SHP77 treated with DMSO at 0.1 percent for 48 hours (cell line): ENCODE measurements around the gene RRBP1.
"Not testable (repeated sequence)": the region's sequence is repeated elsewhere in the genome, so short reads cannot be mapped to it uniquely, and the experiment has no call there.

ENCODE experiments used
- DNase-seq: peaks from one replicate; lab custom pipeline; 2025; lab: John Stamatoyannopoulos, UW

RRBP1 gene

DNA sequence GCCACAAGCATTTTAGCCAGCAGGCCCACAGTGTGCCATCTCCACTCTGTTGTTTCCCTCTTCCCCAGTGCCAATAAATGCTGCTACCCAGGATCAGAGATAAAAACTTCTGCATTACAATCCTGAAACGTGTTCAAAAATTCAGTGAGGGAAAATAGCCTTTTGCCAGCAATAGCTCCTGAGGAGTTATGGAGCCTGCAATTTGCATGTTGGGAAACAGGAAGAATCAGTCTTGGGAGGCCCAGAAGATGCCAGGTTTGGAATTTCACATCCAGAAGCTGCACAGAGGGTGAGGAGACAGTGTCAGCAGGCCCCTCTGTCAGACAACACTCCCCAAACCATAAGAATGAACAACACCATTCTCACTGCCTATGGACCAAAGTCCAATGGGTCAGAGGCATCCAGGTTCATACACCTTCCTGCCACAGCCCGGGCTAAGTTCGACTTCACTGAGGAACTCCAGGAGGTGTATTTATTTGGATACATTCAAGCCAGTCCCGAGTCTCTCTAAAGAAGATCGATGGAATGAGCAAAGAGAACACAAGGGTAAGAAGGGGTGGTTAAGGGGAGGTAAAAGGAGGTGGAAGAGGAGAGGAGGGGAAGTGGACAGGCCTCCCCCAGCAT lies 20.8 kb downstream of the RRBP1 start:
- DNase-seq: no peak

DNA sequence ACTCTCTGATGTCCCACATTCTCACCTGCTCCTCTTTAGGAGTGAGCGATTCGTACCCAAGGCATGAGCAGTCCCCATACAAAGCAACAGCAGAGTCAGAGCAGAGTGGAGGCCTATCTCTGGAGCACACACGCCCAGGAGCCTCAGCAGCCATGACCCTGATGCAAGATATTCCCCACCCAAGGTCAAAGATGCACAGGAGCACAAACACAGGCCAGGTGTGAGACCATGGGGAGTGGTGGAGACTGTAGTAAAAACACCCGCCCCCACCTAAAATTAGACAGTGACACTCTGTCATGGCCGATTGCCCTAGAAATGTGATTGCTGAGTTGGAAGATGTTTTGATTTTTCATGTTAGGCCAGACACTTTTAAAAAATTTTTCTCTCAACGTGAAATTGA lies 21.4 kb downstream of the RRBP1 start:
- DNase-seq: no peak

DNA sequence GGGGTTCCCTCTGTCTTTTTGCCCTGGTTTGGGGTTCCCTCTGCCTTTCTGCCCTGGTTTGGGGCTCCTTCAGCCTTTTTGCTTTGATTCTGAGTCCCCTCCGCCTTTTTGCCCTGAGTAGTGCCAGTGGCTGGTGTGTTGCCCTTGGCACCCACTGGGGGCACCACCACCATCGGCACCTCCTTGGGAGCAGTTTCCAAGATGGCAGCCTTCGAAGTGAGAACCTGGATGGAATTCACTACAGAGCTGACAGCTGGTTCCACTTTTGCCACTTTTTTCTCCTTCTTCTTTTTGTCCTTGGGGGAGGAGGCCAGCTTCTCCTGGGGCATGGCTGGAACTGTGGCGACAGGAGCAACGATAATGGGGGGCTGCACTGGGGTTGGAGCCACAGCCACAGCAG lies 22.2 kb downstream of the RRBP1 start:
- DNase-seq: no peak

DNA sequence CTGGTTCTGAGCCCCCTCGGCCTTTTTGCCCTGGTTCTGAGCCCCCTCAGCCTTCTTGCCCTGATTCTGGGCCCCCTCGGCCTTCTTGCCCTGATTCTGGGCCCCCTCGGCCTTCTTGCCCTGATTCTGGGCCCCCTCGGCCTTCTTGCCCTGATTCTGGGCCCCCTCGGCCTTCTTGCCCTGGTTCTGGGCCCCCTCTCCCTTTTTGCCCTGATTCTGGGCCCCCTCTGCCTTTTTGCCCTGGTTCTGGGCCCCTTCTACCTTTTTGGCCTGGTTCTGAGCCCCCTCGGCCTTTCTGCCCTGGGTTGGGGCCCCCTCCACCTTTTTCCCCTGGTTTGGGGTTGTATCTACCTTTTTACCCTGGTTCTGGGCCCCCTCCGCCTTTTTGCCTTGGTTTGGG lies 22.7 kb downstream of the RRBP1 start:
- DNase-seq: not testable (repeated sequence)

DNA sequence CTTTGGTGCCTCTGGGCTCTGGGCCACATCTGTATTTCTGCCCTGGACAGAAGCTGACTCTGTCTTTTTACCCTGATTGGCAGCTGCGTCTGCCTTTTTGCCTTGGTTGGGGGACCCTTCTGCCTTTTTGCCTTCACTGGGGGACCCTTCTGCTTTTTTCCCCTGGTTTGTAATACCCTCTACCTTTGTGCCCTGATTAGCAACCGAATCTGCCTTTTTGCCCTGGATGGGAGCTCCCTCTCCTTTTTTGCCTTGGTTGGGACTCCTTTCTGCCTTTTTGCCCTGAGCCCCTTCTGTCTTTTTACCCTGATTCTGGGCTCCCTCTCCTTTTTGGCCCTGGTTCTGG lies 23.4 kb downstream of the RRBP1 start:
- DNase-seq: no peak

DNA sequence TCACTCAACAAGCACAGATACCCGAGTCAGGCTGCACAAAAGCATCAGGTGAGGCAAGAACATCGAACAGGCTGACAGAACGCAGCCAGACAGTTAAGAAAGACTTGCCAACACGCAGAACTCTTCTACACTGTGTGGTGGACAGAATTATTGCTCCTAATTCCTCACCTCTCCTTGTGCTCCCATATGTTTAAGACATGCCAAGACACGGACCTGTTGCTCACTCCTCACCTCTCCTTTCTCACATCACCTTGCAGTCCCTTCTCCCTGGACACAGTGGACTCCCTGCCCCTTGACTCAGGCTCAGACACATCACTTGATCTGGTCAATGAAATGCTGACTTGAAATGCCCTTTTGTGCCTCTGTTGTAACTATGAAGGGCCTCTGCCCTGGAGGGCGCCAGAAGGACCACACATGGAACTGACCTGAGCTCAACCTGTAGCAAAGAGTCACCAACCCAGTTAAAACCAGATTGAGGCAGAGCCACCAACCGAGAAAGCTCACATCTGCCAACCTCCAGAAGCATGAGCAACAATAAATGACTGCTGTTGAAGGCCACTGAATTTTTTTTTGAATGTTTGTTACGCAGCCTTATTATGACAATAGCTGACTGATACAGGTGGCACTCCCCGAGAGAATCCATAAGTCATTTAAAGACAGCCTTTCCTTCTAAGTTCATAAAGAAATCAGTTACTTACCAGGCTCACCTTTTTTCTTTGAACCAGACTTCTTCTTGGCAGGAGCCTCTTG lies 24.0 kb downstream of the RRBP1 start:
- DNase-seq: no peak

DNA sequence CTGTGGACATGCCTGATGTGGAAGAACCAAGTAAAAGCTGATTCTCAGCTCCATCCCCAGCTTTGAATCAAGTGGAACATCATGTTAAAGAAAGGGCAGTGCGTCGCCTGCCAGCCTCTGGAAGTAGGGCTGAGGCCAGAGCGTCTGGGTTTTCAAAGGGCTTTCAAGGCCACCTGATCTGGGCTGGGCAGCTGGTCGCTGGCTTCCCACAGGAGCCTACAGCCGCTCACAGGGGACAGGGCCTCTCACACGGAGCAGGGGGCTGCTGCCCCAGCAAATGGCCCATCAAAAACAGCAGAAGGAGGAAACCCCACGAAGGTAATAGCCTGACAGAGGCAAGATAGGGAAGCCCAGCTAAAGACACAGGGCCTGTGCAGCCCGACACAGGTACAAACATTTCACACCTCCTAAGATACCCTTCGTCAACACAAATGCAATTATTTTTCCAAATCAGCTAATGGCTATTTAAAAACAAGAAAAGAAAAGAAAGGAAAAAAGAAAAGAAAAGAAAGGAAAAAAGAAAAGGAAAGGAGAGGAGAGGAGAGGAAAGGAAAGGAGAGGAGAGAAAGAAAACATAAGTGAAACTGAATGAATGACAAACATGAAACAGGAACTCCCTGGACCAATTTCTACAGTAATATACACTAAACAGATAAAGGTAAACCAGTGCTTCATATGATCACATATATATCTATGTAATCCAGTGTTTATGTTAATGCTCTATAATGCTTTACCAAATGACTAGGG lies 24.8 kb downstream of the RRBP1 start:
- no peak for DNase-seq

GRCh38 chr20:17655865-17656479 lies 26.1 kb downstream of the RRBP1 start:
- DNase-seq: no peak

GRCh38 chr20:17655286-17655651 lies 26.8 kb downstream of the RRBP1 start:
- DNase-seq: no peak

DNA sequence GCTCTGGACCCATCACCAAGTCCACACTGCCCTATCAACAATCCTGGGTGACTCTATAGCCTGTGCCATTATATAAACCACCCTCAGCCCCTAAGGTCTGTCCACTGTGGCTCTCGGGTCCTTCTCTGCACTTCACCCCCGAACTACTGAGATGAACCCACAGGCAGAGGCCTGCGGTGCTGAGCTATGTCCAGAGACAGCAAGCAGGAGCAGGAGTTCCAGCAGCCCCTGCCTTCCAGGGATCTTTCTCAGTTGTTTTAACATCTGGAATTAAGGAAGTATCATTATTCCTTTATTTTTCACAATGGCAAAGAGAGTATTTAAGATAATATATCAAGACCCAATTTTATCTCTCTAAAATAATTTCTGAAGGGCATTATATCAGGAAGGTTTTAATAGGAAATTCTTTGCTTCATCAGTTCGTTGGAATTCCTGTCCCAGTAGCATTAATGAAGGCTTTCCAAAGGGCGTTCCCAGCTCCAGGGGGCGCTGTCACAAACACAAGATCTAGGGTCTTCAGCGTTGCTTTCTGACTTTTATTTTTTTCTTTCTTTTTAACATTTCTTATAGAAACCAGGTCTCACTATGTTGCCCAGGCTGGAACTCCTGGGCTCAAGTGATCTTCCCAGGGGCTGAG lies 27.3 kb downstream of the RRBP1 start:
- DNase-seq: no peak

- no peak for DNase-seq
Observed at GRCh38 chr20:17653835-17654648, 28.0 kb downstream of the RRBP1 start.

GRCh38 chr20:17652411-17652810 lies 29.6 kb downstream of the RRBP1 start:
- no peak for DNase-seq

DNA sequence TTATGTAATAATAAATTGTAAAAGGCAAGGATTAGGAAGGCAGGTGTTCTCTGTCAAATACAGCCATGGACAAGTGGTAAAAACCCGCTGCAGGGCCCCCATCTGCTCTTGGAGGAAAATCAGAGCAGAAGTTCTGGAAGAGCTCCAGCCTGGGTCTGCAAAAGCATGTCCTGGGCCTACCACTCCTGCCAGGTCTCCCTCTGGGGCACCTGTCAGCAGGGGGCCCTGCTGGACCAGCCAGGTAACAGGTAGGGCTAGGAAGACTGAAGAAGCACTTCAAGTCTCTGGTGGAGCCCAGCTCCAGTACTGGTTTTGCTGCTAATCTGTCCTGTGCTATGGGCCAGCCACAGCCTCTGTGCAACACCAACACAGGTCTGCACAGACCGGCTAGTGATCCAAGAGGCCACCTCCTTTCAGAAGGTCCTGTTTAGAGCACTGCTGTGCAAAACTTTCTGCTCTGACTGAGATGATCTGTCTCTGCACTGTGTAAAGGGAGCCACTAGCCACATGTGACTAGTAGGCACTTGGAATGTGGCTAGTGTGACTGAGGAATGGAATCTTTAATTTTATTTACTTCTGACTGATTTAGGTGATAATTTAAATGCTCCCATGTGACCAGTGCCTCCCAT lies 30.2 kb downstream of the RRBP1 start:
- peak; percentile 37 for DNase-seq

DNA sequence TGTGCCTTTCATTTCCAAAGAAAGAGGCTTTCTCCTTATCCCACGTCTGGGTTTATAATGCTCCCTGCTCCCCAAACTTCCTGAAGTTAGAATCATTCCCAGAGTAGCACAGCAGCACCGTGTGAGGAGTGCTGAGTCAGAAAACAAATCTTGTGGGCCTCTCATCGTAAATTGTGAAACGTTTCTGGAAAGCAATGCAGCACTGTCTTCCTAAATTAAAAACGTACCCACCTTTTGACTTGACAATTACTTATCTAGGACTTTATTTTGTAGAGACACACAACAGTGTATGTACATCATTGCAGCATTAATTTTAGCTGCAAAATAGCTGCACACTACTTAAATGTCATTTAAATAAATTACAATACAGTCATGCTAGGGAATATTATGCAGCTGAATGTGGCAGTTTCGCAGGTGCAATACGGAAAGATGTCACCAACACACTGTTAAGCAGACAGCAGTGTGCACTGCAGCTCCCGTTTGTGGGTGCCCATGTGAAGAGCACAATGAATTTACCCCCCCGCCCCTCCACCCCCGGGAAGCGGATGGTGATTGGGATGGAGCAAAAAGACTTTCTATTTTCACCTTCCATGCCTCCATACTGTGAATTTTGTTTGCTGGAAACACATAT lies 30.8 kb downstream of the RRBP1 start:
- no peak for DNase-seq

DNA sequence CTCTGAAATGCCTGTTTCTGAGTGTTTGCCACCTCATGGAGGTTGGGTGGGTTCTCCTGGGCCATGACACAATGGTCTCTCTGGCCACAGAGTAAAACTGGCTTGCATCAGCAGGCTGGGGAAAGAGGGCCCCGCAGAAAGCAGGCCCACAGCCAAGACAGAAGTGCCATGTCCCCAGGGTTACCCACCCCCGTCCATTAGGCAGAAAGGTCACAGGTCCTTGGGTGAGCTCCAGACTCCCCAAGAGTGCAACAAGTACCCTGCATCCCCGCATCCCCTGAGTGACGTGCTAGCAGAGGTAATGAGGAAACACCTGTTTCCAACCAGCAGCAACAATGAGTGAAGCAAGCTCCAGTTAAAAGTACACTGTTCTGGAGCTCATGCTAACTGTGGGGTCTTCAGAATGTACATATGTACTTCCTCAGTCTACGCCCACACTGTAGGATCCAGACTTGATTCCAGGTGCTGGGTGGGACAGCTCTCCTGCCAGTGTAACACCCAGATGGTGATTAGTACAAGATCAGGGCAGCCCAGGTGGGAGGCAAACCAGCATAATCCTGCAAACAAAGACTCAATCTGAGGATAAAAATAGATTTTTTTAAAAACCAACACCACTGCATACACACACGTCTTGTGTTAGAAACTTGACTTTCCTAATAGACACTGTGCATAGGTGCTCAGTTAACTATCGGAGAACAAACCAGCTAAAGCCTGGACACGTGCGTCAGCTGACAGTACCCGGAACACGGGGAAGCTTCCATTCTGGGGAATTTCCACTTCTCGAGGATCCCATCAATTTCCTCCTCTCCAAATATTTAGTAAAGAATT lies 31.5 kb downstream of the RRBP1 start:
- DNase-seq: no peak

GRCh38 chr20:17648791-17649730 lies 33.0 kb downstream of the RRBP1 start:
- DNase-seq: peak; percentile 78

GRCh38 chr20:17648315-17648646 lies 33.8 kb downstream of the RRBP1 start:
- peak; percentile 21 for DNase-seq
